Lower leg skin (tissue), 4 donors: ENCODE data around the gene FOXJ3. TPM values are rescaled to one million over a fixed set of nuclear protein-coding genes. Genes with fewer than 3 reads are reported as not detected.

Experiments used
- DNase-seq, 2 donors: peaks; one replicate each; pipeline ENCODE4 v3.0.0-alpha.2; 2019; ENCODE audit warnings: low spot score in 2 of 2
- H3K4me3 ChIP-seq: fragments of 200-600 bp; sonication (generic); 2 replicates; pipeline ENCODE4 v1.5.1; 2017; ENCODE audit warnings: mild to moderate bottlenecking, low read depth; ENCODE audit not compliant: poor library complexity, severe bottlenecking
- CTCF ChIP-seq, 3 donors: fragments of 450-650 bp; IDR thresholded peaks; one replicate each; pipeline ENCODE4 v1.5.1; 2016; ENCODE audit warnings: antibody characterized with exemption in 3 of 3, mild to moderate bottlenecking in 3 of 3, moderate library complexity in 2 of 3
- POLR2A ChIP-seq, 2 donors: fragments of 450-650 bp; IDR thresholded peaks; one replicate each; pipeline ENCODE4 v1.6.1; 2016 to 2017; ENCODE audit warnings: antibody characterized with exemption in 2 of 2, mild to moderate bottlenecking in 1 of 2, moderate library complexity in 1 of 2
- WGBS, 2 donors: methylation state at CpG; one replicate each; pipeline ENCODE4 v1.1.5; 2018; 5-methylcytosine and 5-hydroxymethylcytosine counted together
- intact Hi-C: fragments of 100-400 bp; cut with DNase I; formaldehyde crosslinking; loops from one replicate; pipeline ENCODE4 v1.15.0; 2023; ENCODE audit warnings: low total_unique reads
- total RNA-seq, 4 donors: library from RNA; depleted of rRNA; stranded (reverse); fragments of >200 nt; gene quantifications; one replicate each; pipeline ENCODE4 v1.1.0, GENCODE V29; 2016

The FOXJ3 gene
- total RNA-seq, 4 donors from 2014 or later: 29.8 to 39.6 (median 35.9) TPM

DNA sequence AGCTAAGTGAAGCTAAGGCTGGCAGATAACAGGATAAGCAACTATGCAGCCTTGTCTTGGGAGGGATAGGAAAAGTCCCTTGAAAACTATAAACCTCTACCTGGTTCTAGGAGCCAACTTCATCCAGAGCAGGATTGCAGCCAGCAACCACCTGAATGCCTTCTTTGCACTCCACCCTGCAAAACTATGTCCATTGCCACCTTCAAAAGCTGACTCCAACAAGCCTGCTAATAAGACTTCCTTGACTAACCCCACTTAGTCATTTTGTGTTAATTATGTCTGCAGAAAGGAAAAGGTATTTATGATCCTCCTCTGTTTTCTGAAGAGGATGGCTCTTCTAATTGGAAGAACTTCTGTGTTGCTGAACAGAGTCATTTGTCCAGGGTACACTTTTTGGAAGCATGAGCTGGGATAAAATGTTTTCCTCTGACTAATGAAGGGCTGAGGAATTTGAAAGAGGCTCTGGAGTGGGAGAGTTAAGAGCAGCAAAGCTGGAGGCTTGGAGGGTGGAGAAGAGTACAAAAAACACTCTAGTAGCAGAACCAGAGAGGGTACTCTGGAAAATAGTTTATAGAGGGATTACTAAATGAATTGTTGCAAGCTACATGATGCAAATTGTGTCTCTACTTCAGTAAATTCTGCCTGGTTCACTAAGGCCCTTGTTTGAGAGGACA is 36.0 kb upstream of the FOXJ3 start:
- intact Hi-C loops: no loop called here
- H3K4me3 ChIP-seq: no peak overlapping the region
- DNase-seq: no peak
- TF ChIP-seq POLR2A (IDR thresholded peaks at IDR 0.05) (no peak), CTCF (IDR thresholded peaks at IDR 0.05) (no peak)

DNA sequence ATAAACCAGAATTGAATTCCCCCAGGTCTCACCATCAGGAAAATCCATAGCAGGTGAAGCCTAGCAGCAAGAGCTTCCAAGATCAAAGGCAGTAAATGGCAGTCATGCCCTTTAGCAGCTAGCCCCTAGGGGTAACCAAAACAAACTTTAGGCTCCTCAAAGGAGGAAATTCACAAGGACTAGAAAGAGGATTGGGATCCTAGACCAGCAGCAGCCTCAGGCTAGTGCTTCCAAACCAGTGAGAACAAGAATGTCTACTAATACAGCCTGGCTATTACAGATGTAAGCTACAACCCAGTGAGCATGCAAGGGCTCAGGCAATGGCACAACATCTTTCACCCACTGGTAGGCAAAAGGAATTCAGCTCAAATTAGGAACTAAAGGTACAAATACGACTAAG is 34.4 kb upstream of the FOXJ3 start:
- 80 to 93% methylated on average over 1 of the region's 1 CpG for WGBS, 2 donors
- intact Hi-C loops: no loop called here
- DNase-seq: no peak
- no peak for TF ChIP-seq POLR2A (IDR thresholded peaks at IDR 0.05)
- no peak for TF ChIP-seq CTCF (IDR thresholded peaks at IDR 0.05)
- no peak overlapping the region for H3K4me3 ChIP-seq

DNA sequence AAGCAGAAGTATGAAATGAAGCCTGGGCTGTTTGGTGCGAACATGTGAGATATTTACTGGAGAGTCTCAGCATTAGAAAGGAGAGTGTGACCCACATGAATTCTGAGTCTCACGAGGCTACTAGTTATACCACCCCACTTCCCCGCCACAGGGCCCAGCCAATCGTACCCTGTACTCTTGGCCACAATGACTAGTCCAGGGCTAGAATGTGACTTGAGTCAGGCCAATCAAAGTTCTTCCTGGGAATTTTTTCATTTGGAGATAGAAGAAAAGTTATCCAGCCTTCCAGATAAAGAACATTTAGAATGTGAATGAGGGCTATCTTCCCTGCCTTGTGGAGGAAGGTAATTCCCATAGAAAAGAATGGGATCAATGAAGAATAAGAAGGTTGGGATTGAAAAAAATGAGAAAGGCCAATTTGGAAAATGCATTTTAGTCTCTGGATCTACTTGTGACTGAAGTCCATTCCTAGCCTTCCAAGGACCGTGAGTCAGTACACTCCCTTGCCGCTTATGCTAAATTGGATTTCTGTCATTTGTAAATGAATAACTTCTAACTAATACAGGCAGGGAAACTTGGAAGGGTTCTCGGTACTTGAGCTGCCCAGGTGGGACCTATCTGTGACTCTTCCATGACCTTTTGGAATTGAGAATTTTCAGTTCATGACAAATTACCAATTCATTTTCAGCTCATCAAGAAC is 33.2 kb upstream of the FOXJ3 start:
- intact Hi-C loops: no loop called here
- no peak for DNase-seq
- H3K4me3 ChIP-seq: no peak overlapping the region
- WGBS, 2 donors: 89 to 94% methylated on average over 7 of the region's 7 CpGs
- TF ChIP-seq POLR2A (IDR thresholded peaks at IDR 0.05): no peak

GRCh38 chr1:42365118-42365517 is 30.1 kb upstream of the FOXJ3 start:
- intact Hi-C loops: no loop called here
- TF ChIP-seq POLR2A (IDR thresholded peaks at IDR 0.05) (no peak), CTCF (IDR thresholded peaks at IDR 0.05) (no peak)
- no peak for DNase-seq
- 82 to 85% methylated on average over 2 of the region's 2 CpGs for WGBS, 2 donors
- H3K4me3 ChIP-seq: no peak overlapping the region

DNA sequence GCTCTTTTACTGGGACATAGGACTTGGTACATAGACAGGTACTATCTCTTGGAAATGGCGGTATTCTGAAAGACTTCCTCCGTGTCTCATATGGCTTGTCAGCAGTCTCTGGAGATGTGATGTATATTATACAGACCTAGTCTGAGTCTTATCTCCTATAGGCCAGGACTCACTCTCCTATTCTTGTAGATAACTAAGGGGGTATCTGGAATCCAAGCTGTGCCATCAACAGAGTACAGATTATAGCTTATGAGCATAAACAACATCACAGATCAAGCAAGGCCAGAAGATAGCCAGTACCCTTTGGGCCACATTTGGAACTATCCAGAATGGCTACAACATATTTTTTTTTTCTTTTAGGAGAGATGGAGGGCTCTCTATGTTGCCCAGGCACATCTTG is 29.5 kb upstream of the FOXJ3 start:
- DNase-seq: no peak
- TF ChIP-seq CTCF (IDR thresholded peaks at IDR 0.05) (no peak), POLR2A (IDR thresholded peaks at IDR 0.05) (no peak)
- H3K4me3 ChIP-seq: no peak overlapping the region
- WGBS, 2 donors: 84 to 92% methylated on average over 2 of the region's 2 CpGs
- intact Hi-C loops: no loop called here

DNA sequence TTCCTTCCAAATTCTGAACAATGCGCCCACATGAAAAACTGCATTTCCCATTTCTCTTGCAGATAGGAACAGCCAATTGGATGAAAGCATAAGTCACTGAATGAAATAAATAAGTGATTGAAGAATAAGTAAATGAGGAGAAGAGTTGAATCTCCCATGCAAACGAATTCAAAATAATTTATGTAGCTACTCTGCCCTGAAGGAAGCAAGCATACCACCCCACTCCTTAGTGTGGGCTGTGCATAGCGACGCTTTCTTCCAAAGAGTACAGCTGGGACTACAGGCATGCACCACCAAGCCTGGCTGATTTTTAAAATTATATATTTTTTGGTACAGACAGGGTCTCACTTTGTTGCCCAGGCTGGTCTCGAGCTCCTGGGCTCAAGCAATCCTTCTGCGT is 29.1 kb upstream of the FOXJ3 start:
- no peak for DNase-seq
- intact Hi-C loops: no loop called here
- WGBS, 2 donors: 77 to 85% methylated on average over 6 of the region's 6 CpGs
- H3K4me3 ChIP-seq: no peak overlapping the region
- TF ChIP-seq POLR2A (IDR thresholded peaks at IDR 0.05): no peak
- no peak for TF ChIP-seq CTCF (IDR thresholded peaks at IDR 0.05)
